HL-60 (cell line): Measurements from ENCODE around the gene TBC1D7.

ENCODE experiments used
- CTCF ChIP-seq: IDR thresholded peaks from one replicate; pipeline ENCODE4 v1.5.1; 2011; ENCODE audit warnings: low read length, control low read depth, inconsistent platforms; ENCODE audit not compliant: insufficient read depth
- POLR2AphosphoS5 ChIP-seq: IDR thresholded peaks from 2 replicates; pipeline ENCODE4 v1.6.1; 2012; ENCODE audit warnings: low read depth
- TF ChIP-seq, protein P1 (sequence below): IDR thresholded peaks from 2 replicates; pipeline ENCODE4 v1.6.1; 2012; ENCODE audit warnings: low read depth; ENCODE audit not compliant: insufficient replicate concordance

GRCh38 chr6:13305288-13305687 is 23.0 kb downstream of the TBC1D7 start:
- no peak for TF ChIP-seq CTCF
- TF ChIP-seq, protein P1, sequence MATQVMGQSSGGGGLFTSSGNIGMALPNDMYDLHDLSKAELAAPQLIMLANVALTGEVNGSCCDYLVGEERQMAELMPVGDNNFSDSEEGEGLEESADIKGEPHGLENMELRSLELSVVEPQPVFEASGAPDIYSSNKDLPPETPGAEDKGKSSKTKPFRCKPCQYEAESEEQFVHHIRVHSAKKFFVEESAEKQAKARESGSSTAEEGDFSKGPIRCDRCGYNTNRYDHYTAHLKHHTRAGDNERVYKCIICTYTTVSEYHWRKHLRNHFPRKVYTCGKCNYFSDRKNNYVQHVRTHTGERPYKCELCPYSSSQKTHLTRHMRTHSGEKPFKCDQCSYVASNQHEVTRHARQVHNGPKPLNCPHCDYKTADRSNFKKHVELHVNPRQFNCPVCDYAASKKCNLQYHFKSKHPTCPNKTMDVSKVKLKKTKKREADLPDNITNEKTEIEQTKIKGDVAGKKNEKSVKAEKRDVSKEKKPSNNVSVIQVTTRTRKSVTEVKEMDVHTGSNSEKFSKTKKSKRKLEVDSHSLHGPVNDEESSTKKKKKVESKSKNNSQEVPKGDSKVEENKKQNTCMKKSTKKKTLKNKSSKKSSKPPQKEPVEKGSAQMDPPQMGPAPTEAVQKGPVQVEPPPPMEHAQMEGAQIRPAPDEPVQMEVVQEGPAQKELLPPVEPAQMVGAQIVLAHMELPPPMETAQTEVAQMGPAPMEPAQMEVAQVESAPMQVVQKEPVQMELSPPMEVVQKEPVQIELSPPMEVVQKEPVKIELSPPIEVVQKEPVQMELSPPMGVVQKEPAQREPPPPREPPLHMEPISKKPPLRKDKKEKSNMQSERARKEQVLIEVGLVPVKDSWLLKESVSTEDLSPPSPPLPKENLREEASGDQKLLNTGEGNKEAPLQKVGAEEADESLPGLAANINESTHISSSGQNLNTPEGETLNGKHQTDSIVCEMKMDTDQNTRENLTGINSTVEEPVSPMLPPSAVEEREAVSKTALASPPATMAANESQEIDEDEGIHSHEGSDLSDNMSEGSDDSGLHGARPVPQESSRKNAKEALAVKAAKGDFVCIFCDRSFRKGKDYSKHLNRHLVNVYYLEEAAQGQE: no peak
- no peak for TF ChIP-seq POLR2AphosphoS5
